GM13977 (cell line): Measurements from ENCODE around the gene ARTN.

Experiments used
- DNase-seq: peaks from one replicate; pipeline ENCODE4 v3.0.0; 2012; ENCODE audit warnings: low spot score
- in situ Hi-C: fragments of 300-500 bp; cut with MboI; formaldehyde crosslinking; loops from one replicate; pipeline ENCODE4 v1.12.0; 2022; ENCODE audit warnings: low sequenced_read_pairs, low pct_unique_long_range_greater_than_20kb, mixed read lengths, inconsistent platforms; ENCODE audit not compliant: unreplicated experiment
- TF ChIP-seq, protein P1 (sequence below): IDR thresholded peaks from 2 replicates; pipeline ENCODE4 v1.5.1; 2012; ENCODE audit warnings: mild to moderate bottlenecking, control low read depth; ENCODE audit not compliant: insufficient read depth; ENCODE audit errors: extremely low read depth, missing control alignments

ARTN gene

DNA sequence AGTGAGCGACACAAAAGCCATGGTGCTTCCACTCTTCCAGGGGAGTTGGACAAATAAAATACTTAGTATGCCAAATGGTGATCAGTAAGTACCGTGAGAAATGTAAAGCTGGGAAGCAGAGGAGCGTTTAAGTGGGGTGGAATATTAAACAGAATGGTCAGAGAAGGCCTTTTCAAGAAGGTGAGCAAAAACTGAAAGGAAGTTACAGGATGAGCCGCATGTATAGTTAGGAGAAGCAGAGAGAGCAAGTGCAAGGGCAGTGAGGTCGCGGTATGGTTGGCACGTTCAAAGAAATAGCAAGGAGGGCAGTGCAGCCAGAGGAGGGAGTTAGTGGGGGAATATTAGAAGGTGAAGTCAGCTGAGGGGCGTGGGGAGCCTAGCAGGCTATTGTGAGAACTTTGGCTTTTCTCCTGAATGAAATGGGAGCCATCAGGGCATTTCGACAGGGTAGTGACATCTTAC, 40.4 kb downstream of the ARTN start:
- DNase-seq = no peak
- in situ Hi-C loops = no loop called here
- TF ChIP-seq, protein P1, sequence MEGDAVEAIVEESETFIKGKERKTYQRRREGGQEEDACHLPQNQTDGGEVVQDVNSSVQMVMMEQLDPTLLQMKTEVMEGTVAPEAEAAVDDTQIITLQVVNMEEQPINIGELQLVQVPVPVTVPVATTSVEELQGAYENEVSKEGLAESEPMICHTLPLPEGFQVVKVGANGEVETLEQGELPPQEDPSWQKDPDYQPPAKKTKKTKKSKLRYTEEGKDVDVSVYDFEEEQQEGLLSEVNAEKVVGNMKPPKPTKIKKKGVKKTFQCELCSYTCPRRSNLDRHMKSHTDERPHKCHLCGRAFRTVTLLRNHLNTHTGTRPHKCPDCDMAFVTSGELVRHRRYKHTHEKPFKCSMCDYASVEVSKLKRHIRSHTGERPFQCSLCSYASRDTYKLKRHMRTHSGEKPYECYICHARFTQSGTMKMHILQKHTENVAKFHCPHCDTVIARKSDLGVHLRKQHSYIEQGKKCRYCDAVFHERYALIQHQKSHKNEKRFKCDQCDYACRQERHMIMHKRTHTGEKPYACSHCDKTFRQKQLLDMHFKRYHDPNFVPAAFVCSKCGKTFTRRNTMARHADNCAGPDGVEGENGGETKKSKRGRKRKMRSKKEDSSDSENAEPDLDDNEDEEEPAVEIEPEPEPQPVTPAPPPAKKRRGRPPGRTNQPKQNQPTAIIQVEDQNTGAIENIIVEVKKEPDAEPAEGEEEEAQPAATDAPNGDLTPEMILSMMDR = no peak

DNA sequence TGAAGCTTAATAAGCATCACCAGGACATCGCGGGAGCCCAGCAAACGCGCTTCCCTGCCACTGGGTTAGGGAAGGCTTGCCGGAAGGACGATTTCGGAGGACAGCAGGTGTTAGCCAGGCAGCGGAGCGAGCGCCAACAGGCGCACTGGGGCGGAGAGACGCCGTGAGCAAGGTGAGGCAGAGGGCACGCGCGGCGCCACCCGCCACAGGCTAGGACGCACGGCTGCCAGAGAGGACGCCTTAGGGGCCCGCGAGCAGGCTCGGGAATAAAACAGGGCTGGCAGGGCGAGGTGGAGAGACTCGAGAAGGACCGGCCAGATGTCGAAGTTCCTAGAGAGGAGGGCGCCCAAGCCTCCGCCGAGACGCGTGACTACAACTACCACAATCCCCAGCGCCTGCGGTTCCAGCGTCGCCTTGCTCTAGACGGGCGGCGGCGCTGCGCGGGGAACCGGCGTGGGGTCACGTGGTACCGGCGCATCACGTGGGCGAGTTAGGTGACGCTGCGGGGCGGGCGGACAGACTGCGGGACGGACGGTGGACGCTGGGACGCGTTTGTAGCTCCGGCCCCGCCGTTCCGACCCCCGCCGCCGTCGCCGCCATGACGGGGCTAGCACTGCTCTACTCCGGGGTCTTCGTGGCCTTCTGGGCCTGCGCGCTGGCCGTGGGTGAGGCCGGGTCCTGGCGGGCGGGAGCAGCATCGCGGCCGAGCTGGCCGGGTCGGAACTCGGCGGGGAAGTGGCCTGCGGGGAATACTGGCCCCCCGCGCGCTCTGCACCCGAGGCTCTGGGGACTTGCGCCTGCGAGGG, 41.0 kb downstream of the ARTN start, which contains the start of gene ATP6V0B:
TSS of gene ATP6V0B (plus strand) at position 518 of the 806 bp plus-strand sequence. CDS start at position 599, 81 bp downstream.
- DNase-seq = peak; percentile 98
- in situ Hi-C loops = no loop called here
- TF ChIP-seq, protein P1 = peak; percentile 17

GRCh38 chr1:43975249-43975961, 41.8 kb downstream of the ARTN start:
- TF ChIP-seq, protein P1 = no peak
- DNase-seq = peak; percentile 68
- in situ Hi-C loops = no loop called here

DNA sequence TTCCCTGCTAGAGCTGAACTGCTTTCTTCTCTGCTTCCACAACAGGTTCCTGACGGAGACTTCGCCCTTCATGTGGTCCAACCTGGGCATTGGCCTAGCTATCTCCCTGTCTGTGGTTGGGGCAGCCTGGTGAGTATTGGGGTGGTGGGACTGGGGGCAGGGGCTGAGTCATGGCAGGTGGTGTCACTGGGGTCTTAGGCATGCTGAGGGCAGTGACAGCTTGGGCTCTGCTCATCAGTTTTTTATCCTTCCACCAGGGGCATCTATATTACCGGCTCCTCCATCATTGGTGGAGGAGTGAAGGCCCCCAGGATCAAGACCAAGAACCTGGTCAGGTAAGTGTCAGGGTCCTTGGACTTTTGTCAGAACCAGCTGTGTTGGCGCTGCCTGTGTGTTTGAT, 42.4 kb downstream of the ARTN start:
- TF ChIP-seq, protein P1 = no peak
- in situ Hi-C loops = no loop called here
- DNase-seq = no peak

- in situ Hi-C loops = no loop called here
- DNase-seq = no peak
- TF ChIP-seq, protein P1 = no peak
Observed at GRCh38 chr1:43976890-43977289, 43.3 kb downstream of the ARTN start.

DNA sequence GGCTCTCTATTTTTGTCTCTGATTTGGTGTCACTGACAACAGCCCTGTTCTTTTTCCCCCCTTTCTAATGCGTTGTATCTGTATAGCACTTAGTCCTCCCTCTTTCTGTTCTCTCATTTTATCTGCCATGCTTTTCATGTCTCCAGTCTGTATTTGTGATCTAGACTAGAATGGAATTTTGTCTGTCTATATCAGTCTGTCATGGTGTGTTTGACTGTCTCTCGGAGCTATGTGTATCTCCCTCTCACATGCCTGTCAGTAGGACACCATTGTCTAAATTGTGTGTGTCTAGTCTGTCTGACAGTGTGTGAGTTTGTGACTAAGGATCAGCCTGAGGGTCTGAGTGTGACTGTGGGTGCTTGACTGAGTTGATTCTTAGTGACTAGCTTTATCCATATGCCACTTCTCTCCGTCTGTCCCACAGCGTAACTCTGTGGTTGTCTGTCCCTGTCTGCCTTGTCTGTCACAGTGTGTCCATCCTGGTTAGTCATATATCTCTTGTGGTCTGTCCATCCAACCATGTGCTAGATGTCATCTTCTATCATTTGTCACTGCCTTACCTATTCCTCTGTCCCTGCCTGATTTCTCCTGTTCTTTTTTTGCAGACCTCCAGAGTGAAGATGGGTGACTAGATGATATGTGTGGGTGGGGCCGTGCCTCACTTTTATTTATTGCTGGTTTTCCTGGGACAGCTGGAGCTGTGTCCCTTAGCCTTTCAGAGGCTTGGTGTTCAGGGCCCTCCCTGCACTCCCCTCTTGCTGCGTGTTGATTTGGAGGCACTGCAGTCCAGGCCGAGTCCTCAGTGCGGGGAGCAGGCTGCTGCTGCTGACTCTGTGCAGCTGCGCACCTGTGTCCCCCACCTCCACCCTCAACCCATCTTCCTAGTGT, 44.0 kb downstream of the ARTN start:
- in situ Hi-C loops = no loop called here
- no peak for DNase-seq

More for the DNA sequence above, 44.0 kb downstream of the ARTN start:
- TF ChIP-seq, protein P1 = no peak
